Measurements from ENCODE around the gene KREMEN2. TPM values are rescaled to one million over a fixed set of nuclear protein-coding genes. Genes with fewer than 3 reads are reported as not detected.

KREMEN2 gene
- total and polyA plus RNA-seq, 9 donors: 0.18 to 0.57 (median 0.23) TPM; not detected in 5

DNA sequence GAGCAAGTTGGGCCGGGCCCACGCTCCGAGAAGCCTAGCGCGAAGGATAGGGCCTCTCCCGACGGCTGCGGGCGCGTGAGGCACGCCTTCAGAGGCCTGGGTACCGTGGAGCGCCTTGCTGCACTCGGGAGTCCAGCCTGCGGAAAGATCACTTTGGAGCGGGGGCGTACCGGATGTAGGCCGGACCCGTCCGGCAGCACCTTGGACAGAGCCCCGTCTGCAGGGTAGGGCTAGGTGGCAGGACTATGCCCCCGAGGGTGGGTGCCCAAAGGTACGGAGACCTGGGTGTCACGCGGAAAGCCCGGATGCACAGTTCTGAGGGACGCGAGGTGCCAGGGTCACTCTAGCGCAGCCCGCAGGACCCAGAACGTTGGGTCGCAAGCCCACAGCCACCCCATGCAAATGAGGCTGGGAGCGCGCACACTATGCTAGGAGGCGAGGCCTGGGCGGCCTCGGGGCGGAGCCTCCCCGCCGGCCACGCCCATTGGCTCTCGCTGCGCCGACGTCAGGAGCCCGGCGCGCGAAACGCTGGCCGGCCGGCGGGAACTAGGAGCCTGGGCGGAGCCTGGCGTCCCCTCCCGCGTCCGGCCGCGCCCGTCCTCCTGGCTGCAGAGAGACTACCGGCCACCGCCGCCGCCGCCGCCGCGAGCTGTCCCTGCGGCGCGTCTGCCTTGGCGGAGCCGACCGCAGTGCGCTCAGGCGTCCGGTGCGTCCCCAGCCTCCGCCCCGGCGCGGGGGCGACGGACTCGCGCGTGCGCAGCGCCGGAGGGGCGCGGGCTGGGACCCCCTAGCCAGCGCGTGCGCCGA is 4.9 kb downstream of the KREMEN2 start, which contains the start of gene PAQR4:
TSS of gene PAQR4 (plus strand) at position 611 of the 807 bp plus-strand sequence. CDS start 327 bp downstream, outside the sequence.
- TF ChIP-seq EP300 (IDR thresholded peaks at IDR 0.05) (no peak), POLR2A (IDR thresholded peaks at IDR 0.05) (no peak)
- TF ChIP-seq, protein P1, sequence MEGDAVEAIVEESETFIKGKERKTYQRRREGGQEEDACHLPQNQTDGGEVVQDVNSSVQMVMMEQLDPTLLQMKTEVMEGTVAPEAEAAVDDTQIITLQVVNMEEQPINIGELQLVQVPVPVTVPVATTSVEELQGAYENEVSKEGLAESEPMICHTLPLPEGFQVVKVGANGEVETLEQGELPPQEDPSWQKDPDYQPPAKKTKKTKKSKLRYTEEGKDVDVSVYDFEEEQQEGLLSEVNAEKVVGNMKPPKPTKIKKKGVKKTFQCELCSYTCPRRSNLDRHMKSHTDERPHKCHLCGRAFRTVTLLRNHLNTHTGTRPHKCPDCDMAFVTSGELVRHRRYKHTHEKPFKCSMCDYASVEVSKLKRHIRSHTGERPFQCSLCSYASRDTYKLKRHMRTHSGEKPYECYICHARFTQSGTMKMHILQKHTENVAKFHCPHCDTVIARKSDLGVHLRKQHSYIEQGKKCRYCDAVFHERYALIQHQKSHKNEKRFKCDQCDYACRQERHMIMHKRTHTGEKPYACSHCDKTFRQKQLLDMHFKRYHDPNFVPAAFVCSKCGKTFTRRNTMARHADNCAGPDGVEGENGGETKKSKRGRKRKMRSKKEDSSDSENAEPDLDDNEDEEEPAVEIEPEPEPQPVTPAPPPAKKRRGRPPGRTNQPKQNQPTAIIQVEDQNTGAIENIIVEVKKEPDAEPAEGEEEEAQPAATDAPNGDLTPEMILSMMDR (IDR thresholded peaks at IDR 0.05): no peak
- Histone ChIP-seq H3K27me3 (peaks cover 14% of the 10 kb centered on the region), H3K4me1 (ENCODE audit: insufficient read depth) (peaks cover 10% of the 10 kb centered on the region), H3K36me3 (no peaks in the 10 kb centered on the region), H3K9me3 (no peaks in the 10 kb centered on the region), H3K4me3 (peak within 1 kb of the TSS; percentile 40), H3K27ac (no peak within 1 kb of the TSS)
- intact Hi-C loops (cut with DNase I): no loop called here
- 0 to 1% (median 1%) methylated on average over 61 to 98 of the region's 98 CpGs for WGBS, 3 donors
- DNase-seq: peak; percentile 59 to 86 (median 75)

GRCh38 chr16:2969545-2970521 is 5.8 kb downstream of the KREMEN2 start:
- Histone ChIP-seq H3K27me3 (peaks cover 7% of the 10 kb centered on the region), H3K27ac (no peak overlapping the region), H3K36me3 (no peaks in the 10 kb centered on the region), H3K4me3 (peak overlapping the region; percentile 40), H3K4me1 (ENCODE audit: insufficient read depth) (peaks cover 8% of the 10 kb centered on the region), H3K9me3 (no peaks in the 10 kb centered on the region)
- TF ChIP-seq POLR2A (IDR thresholded peaks at IDR 0.05) (no peak), EP300 (IDR thresholded peaks at IDR 0.05) (no peak)
- TF ChIP-seq, protein P1 (IDR thresholded peaks at IDR 0.05): no peak
- peak in 1 of 5 donors; percentile 19 for DNase-seq
- intact Hi-C loops (cut with DNase I): no loop called here
- 3 to 8% (median 3%) methylated on average over 19 to 83 of the region's 83 CpGs for WGBS, 3 donors

GRCh38 chr16:2970563-2970962 is 6.5 kb downstream of the KREMEN2 start:
- Histone ChIP-seq H3K4me1 (ENCODE audit: insufficient read depth) (peaks cover 8% of the 10 kb centered on the region), H3K9me3 (no peaks in the 10 kb centered on the region), H3K27ac (no peak overlapping the region), H3K4me3 (no peak overlapping the region), H3K36me3 (no peaks in the 10 kb centered on the region), H3K27me3 (peaks cover 6% of the 10 kb centered on the region)
- WGBS, 3 donors: 81 to 85% (median 82%) methylated on average over 6 of the region's 6 CpGs
- TF ChIP-seq POLR2A (IDR thresholded peaks at IDR 0.05): no peak
- TF ChIP-seq EP300 (IDR thresholded peaks at IDR 0.05): no peak
- TF ChIP-seq, protein P1 (IDR thresholded peaks at IDR 0.05): no peak
- intact Hi-C loops (cut with DNase I): no loop called here
- DNase-seq: no peak

Data from ovary (tissue), 9 donors.